Hepatocyte (in vitro differentiated cells): ENCODE data around the gene CD164L2.

ENCODE experiments used
- CTCF ChIP-seq: fragments of 200-600 bp; sonication (generic); IDR thresholded peaks from 2 replicates; pipeline ENCODE4 v1.5.1; 2016; ENCODE audit warnings: antibody characterized with exemption, mild to moderate bottlenecking; ENCODE audit not compliant: poor library complexity
- EZH2 ChIP-seq: fragments of 200-600 bp; sonication (generic); IDR thresholded peaks from 2 replicates; pipeline ENCODE4 v1.6.1; 2016; ENCODE audit warnings: antibody characterized with exemption, mild to moderate bottlenecking, borderline replicate concordance

GRCh38 chr1:27341525-27342252 is 41.4 kb downstream of the CD164L2 start, which contains the start of gene SYTL1:
- TF ChIP-seq CTCF (no peak), EZH2 (no peak)
